D721Med (cell line): ENCODE measurements around the gene DICER1.

Experiments
- DNase-seq: peaks from one replicate; pipeline ENCODE4 v3.0.0; 2011; ENCODE audit warnings: low spot score; ENCODE audit not compliant: insufficient read length
- FAIRE-seq: peaks from 2 replicates; lab custom pipeline; 2011; peaks lifted over from hg19 to GRCh38; lab: Jason Lieb, UNC
- CTCF ChIP-seq: IDR thresholded peaks from 2 replicates; pipeline ENCODE4 v1.5.1; 2012; ENCODE audit warnings: mild to moderate bottlenecking, control low read depth; ENCODE audit not compliant: insufficient read depth; ENCODE audit errors: missing control alignments

Gene DICER1

GRCh38 chr14:95191445-95192199 lies 34.3 kb upstream of the DICER1 start:
- DNase-seq (no peak), FAIRE-seq (no peak)
- no peak for TF ChIP-seq CTCF

GRCh38 chr14:95190857-95191256 lies 33.5 kb upstream of the DICER1 start:
- no peak for TF ChIP-seq CTCF
- FAIRE-seq (no peak), DNase-seq (no peak)

GRCh38 chr14:95190346-95190840 lies 33.1 kb upstream of the DICER1 start:
- no peak for FAIRE-seq
- no peak for DNase-seq
- no peak for TF ChIP-seq CTCF

- TF ChIP-seq CTCF, result no peak
- DNase-seq, result no peak
- no peak for FAIRE-seq
Measured at GRCh38 chr14:95189367-95190132, 32.2 kb upstream of the DICER1 start.

- FAIRE-seq (no peak), DNase-seq (no peak)
- no peak for TF ChIP-seq CTCF
Measured at GRCh38 chr14:95188380-95188779, 31.1 kb upstream of the DICER1 start.

GRCh38 chr14:95185767-95186392 lies 28.6 kb upstream of the DICER1 start:
- no peak for TF ChIP-seq CTCF
- FAIRE-seq (no peak), DNase-seq (no peak)
